ENCODE data around the gene ACO1. TPM values are rescaled to one million over a fixed set of nuclear protein-coding genes. Genes with fewer than 3 reads are reported as not detected.

The ACO1 gene
- total RNA-seq, 4 donors from 2014 or later: 44.6 to 57.6 (median 45.3) TPM

- DNase-seq: no peak
- no peak for TF ChIP-seq CTCF (IDR thresholded peaks at IDR 0.05)
- no peak for TF ChIP-seq POLR2A (IDR thresholded peaks at IDR 0.05)
- Histone ChIP-seq H3K4me3 (replicated peaks in 1 of 3) (no peak overlapping the region), H3K27me3 (no peaks in the 10 kb centered on the region), H3K36me3 (no peaks in the 10 kb centered on the region), H3K9me3 (no peaks in the 10 kb centered on the region), H3K4me1 (peaks cover 6 to 24% of the 10 kb centered on the region in 2 donors), H3K27ac (no peak overlapping the region)
- WGBS, 2 donors: 87 to 98% methylated on average over 3 of the region's 3 CpGs
- intact Hi-C loops (cut with DNase I): no loop called here
These were observed 13.8 kb downstream of the ACO1 start for GRCh38 chr9:32398207-32398606.

GRCh38 chr9:32399110-32399815 is 14.8 kb downstream of the ACO1 start:
- intact Hi-C loops (cut with DNase I): no loop called here
- Histone ChIP-seq H3K27me3 (no peaks in the 10 kb centered on the region), H3K36me3 (no peaks in the 10 kb centered on the region), H3K4me1 (peaks cover 6 to 25% of the 10 kb centered on the region in 2 donors), H3K4me3 (replicated peaks in 1 of 3) (no peak overlapping the region), H3K9me3 (no peaks in the 10 kb centered on the region), H3K27ac (no peak overlapping the region)
- DNase-seq: no peak
- WGBS, 2 donors: 88 to 89% methylated on average over 5 of the region's 5 CpGs
- no peak for TF ChIP-seq CTCF (IDR thresholded peaks at IDR 0.05)
- no peak for TF ChIP-seq POLR2A (IDR thresholded peaks at IDR 0.05)

DNA sequence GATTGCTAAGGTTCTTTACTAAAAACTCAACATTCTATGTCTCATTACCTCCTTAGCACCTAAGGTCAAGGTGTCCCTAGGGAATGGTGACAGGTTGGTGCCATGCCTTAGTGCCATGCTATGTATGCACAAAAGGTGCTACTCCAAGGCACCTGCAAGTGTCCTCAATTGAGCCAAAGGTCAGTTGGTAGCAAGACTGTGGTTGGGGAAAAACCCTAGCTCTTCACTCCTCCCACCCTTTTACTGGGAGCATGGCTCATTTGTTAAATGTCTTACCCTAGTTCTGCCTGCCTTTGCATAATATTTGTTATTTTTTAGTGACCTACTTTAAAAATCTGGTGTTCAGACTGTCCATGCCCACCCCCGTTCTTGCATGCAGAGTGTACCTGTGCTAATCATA is 17.0 kb downstream of the ACO1 start:
- Histone ChIP-seq H3K27me3 (no peaks in the 10 kb centered on the region), H3K27ac (no peak overlapping the region), H3K4me1 (peaks cover 6 to 14% of the 10 kb centered on the region in 2 donors), H3K9me3 (no peaks in the 10 kb centered on the region), H3K4me3 (replicated peaks in 1 of 3) (no peak overlapping the region), H3K36me3 (peaks cover 9 to 12% of the 10 kb centered on the region in 2 donors)
- intact Hi-C loops (cut with DNase I): no loop called here
- no peak for TF ChIP-seq CTCF (IDR thresholded peaks at IDR 0.05)
- TF ChIP-seq POLR2A (IDR thresholded peaks at IDR 0.05): no peak
- no peak for DNase-seq
- WGBS, 2 donors: 86% methylated on average over 1 of the region's 1 CpG

GRCh38 chr9:32403567-32404260 is 19.3 kb downstream of the ACO1 start:
- DNase-seq: no peak
- intact Hi-C loops (cut with DNase I): no loop called here
- TF ChIP-seq POLR2A (IDR thresholded peaks at IDR 0.05) (no peak), CTCF (IDR thresholded peaks at IDR 0.05) (no peak)
- 78 to 81% methylated on average over 3 of the region's 3 CpGs for WGBS, 2 donors
- H3K4me1 ChIP-seq: peaks cover 6 to 14% of the 10 kb centered on the region in 2 donors
- no peak overlapping the region for H3K4me3 ChIP-seq (replicated peaks in 1 of 3)
- H3K36me3 ChIP-seq: peaks cover 24 to 29% of the 10 kb centered on the region in 2 donors
- no peaks in the 10 kb centered on the region for H3K9me3 ChIP-seq
- H3K27me3 ChIP-seq: no peaks in the 10 kb centered on the region
- no peak overlapping the region for H3K27ac ChIP-seq

GRCh38 chr9:32404402-32404801 is 20.0 kb downstream of the ACO1 start:
- H3K27me3 ChIP-seq: no peaks in the 10 kb centered on the region
- no peak for TF ChIP-seq POLR2A (IDR thresholded peaks at IDR 0.05)
- TF ChIP-seq CTCF (IDR thresholded peaks at IDR 0.05): no peak
- no peaks in the 10 kb centered on the region for H3K9me3 ChIP-seq
- H3K36me3 ChIP-seq: peaks cover 29% of the 10 kb centered on the region in 2 donors
- no peak overlapping the region for H3K4me3 ChIP-seq (replicated peaks in 1 of 3)
- intact Hi-C loops (cut with DNase I): no loop called here
- H3K4me1 ChIP-seq: peaks cover 6 to 14% of the 10 kb centered on the region in 2 donors
- DNase-seq: no peak
- no peak overlapping the region for H3K27ac ChIP-seq
- WGBS, 2 donors: 79 to 100% methylated on average over 1 of the region's 1 CpG

Data from thyroid gland (tissue), 4 donors.